NCI-H2196 (cell line): Measurements from ENCODE around the gene COL10A1.

Source experiments
- DNase-seq: peaks from one replicate; lab custom pipeline; 2025; ENCODE audit not compliant: unreplicated experiment; lab: John Stamatoyannopoulos, UW

The COL10A1 gene

DNA sequence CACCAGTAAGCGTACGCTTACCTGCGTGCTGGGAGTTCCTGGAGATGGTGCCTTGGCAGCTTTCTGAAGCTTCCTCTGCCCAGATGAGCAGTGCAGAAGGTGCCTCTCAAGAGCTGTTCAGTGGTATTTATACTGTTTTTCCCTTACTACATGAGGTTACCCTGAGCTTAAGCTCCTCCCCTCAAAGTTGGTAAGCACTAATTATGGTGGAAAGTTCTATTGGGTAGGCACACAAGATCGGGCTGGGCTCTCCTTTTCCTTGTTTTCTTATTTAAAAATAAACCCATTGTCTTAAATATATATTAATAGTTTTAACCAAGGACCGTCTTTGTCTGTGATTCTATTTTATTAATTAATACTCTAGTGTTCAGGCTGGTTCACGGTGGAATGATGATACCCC lies at the start of gene COL10A1:
TSS of gene COL10A1 (minus strand) at position 101 of the 400 bp plus-strand sequence. CDS start 640 bp downstream, outside the sequence.
- no peak for DNase-seq

DNA sequence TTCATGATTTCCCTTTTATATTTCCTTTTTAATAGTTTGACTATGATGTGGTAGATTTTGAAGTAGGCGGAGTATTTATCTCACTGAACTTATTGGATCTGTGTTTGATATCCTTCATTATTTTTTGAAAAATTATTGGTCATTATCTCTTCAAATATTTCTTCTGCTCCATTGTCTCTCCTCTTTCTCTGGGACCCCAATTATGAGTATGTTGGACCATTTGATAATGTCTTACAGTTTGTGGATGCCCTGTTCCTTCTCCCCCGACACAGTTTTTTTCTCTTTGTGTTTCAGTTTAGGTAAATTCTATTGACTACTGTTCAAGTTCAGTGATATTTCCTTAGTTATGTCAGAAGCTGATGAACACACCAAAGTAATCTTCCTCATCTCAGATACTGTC lies 49.4 kb upstream of the COL10A1 start:
- DNase-seq = no peak

DNA sequence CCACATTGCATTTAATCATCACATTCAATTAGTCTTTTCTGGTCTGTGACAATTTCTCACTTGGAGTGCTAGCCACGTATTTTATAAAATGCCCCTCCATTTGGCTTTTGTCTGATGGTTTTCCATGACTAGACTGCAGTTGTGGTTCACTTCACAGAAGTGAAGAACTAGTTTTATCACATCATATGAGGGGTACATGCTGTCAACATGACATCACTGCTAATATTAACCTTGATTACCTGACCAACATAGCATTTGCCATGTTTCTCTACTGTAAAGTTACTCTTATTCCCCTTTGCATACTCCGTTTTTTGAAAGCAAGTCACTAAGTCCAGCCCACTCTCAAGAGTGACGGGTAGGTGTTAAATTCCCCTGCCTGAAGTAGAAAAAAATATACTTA lies 48.0 kb upstream of the COL10A1 start:
- no peak for DNase-seq

DNA sequence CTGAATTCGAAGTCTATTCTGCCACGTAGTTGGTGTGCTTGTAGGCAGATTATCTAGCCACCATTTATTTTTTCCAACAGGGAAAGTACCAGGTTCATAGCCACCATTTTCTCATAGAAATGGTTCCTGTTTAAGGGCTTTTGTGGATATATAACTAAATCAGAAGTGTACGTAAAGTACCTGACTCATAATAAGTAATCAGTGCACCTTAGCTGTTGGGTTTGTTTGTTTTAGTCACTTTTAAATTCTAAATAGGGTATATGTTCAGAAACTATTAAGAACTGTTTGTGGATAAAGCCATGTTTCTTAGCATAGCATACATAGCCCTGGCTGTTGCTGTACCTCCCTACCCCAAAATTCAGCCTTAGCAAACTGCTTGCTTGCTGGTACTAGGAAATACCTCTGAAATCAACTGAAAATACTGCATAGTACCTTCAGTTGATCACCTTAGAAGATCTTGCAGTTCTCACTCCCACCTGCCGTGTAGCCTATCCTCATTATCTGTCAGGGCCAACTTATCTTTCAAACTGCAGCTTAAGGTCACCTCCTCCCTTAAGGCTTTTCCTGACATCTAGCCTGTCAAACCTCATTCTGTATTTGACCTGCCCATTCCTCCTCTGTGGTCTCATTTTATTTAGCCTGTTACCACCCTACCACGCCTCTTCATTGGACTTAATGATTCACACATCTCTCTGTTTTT lies 44.6 kb upstream of the COL10A1 start:
- no peak for DNase-seq

DNA sequence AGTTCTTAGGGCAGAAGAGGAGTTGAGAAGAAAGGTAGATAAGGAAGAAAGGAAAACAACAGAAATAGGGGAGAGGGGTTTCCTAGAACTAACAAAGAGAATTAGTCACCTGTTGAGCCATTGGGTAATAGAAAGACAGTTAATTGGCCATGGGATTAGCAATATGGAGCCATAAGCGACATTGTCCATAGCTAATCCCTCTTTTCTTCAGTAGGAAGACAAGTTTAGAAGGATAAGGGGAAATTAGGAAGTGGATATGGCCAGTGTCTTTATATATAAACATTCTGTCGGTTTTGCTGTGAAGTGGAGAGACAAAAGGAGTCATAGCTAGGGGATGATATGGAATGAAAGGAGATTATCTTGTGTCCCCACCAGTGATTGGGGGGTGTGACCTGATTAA lies 43.9 kb upstream of the COL10A1 start:
- DNase-seq = no peak

DNA sequence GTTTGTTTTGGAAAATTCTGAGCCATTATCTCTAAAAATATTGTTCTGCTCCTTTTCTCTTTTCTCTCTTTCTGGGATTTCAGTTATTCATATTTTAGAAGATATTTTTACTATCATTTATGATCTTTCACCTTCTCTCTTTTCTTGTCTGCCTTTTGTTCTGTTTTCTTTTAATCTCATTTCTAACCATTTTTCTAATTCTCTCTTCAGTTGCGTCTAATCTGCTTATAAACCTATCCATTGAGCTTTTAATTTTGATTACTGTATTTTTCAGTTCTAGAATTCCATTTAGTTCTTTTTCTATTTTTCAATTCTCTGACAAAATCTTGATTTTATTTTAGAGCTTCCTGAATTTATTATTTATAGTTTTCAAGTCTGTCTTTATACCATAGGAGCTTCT lies 42.2 kb upstream of the COL10A1 start:
- no peak for DNase-seq

DNA sequence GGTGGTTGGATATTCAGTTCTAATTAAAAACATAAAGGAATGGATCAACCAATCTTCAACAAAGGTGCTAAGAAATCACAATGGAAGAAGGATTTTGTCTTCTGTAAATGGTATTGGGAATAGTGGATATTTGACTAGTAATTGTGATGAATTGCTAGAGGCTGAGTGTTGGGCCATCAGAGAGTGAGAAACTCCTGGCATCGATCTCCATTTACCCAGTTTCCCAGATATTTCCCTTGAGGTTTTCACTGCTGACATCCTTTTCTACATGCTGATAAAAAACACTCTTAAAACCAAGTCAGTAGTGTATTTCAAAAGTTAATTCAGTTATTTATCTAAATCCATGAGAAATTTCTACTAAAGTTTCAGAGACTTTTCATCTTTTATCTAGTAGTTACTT lies 40.4 kb upstream of the COL10A1 start:
- no peak for DNase-seq

DNA sequence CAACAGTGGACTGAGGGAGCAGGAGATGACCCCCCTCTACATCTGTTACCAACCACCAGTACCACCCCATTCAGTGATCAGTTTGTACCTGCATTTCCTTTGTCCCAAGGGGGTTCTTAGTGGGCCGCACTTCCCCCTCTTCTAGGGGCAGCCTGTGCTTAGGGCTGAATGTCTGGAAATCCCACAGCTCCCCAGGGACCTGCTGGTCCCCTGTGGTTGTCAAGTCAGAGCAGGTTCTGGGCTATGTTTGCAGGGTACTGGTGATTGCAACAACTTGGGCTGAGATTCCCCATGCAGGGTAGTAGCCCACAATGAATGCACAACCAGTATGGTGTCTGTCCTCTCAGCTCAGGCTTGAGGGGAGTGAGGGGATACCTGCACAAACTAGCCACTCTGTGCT lies 39.7 kb upstream of the COL10A1 start:
- no peak for DNase-seq

DNA sequence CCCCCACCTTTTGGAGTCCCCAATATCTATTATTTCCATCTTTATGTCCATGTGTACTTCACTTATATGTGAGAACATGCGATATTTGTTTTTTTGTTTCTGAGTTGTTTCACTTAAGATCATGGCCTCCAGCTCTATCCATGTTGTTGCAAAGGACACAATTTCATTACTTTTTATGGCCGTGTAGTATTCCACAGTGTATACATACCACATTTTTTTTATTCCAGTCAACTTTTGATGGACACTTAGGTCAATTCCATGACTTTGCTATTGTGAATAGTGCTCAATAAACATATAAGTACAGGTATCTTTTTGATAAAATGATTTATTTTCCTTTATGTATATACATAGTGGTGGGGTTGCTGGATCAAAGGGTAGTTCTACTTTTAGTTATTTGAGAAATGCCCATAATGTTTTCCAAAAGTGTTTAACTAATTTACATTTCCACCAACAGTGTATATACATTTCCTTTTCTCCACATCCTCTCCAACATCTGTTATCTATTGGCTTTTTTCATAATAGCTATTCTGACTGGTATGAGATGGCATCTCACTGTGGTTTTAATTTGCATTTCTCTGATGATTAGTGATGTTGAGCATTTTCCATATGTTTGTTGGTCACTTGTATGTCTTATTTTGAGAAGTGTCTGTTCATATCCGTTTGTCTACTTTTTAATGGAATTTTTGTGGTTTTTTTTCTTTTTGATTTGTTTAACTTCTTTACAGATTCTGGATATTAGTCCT lies 34.0 kb upstream of the COL10A1 start:
- no peak for DNase-seq

DNA sequence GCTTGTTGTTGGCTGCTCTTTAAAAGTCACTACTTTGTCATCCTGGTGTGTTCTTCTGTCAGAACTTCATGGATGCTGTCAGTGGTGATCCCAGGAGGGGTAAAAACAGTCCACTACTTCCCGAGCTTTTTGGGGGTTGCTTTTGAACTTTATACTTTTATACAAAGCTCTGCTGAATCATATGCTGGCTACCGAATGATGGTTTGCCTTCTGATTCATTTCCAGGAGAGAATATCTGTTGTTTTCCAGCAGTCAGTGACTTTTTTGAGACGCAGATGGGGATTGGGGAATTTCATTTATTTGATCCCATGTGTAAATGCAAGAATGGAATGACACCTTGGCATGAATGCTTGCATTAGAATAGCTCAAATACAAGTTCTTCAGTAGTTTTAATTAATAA lies 32.7 kb upstream of the COL10A1 start:
- no peak for DNase-seq

DNA sequence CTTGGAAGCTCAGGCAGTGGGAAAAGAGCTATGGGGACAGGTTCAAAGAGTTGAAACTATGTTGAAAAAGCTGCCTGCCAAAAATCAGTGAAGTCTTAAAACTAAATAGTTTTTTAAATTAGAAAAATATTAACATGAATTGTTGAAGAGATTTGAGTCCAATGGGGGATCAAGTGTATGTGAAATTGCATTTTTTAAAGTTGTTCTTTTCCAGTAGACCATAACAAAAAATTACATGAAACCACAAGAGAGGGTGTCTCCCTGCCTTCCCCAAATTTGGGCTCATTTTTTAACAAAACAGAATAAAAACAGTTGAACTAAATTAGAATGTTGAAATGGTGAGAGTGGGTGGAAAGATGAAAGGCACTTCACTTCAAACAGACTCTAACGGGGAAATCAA lies 31.5 kb upstream of the COL10A1 start:
- DNase-seq = no peak

DNA sequence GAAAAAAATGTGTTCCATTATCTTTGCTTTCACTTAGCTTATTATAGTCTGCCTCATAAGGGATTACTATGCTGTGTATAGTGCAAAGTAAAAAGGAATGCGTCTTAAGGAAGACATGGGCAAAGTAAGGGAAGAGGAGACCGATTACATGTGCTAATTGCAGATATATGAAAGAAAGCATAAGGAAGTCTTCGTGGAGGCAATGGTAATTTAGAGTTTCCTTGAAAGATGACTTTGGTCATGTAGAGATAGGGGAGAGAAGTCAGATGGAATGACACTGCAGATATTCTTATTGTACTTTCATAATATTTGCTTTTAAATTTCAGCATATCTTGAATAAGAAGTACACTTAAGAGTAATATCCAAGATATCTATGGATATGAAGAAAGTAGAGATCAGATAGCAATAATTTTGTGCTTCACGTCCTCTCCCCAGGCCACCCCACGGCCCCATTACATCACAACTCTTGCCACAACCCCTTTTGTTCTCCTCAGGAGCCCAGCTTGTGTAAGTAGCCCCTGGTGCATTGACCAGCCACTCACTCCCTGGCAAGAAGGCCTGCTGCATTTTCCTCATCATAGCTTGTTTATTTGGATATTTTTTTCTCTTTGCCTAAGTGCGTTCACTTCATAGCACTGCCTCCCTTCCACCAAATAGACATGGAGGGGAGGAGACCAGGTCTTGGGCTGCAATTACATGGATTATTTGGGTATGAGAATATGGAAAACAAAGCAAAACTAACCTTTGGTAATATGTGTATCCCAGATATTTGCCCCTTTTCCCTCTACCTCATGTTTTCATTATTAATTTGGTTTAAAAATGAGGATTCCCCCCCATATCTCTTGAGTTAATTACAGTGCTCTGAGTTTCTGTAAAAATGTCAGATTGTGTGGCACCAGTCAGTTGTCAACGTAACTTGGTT lies 30.7 kb upstream of the COL10A1 start:
- DNase-seq = no peak

DNA sequence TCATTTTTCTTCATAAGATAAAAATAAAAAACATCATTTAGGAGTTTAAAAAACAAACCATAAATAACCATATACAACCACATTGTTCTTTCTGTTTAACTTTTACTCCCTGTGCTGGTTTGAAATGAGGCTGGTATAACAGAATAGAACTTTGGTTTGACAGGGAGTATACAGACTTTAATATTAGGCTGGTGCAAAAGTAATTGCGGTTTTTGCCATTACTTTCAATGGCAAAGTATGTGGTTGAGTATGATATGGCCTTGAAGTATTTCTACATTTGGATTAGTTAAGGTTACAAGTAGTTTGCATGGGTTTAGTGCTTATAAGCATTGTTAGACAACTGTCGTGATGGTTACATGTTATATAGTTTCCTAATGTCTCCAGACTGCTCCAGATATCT lies 29.0 kb upstream of the COL10A1 start:
- no peak for DNase-seq

DNA sequence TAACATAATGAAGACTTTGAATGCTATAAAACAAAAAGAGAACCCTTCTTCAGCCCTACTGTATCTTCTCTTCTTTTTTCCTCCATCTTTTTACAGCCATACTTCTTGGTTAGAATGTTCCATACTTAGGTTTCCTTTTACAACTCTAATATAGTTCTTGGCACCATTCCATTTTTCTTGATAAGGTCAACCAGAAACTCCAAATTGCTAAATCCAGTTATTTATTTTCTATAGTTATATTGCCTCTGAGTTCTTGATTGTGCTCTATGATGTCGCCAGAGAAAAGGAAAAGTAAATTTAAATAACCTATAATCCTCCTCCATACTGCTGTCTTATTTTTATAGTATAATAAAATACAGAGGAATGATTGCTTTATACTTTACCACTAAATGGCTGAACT lies 26.7 kb upstream of the COL10A1 start:
- DNase-seq = no peak

DNA sequence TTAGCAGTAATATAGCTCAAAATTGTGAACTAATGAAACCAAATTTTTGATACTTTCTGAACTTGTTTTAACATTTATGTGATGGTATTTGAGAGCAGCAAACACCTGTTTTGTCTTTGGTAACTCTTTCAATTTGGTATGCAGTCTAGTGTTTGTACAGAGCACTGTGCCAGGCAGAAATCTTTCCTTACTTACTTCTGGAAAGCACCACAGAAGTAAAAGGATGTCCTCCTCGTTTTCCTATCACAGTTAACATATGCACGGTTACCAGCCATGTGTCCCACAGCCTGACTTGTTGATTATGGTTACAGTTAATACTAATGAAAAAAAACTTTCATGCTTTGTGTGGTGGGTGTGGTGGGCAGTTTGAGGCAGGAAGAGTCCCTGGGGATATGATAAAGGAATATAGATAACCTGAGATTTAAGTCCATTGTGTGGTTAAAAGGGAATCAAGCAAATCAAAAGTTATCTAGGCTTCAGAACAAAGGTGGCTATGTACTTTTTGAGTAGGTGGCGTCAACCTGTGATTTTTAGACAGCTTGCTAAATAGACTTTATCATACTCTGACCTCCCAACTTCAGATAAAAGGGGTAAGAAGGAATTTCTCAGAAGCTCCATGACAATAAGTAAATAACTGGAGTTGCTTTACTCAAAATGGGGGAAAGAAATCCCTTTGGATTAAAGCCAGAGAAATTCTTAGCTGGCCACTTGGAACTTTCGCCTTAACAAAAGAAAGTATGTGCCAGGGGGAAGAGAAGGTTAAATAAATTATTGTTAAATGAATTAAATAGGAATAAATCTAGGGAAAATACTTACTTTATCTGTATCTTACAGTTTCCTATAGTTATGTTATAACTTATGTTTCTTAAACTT lies 20.1 kb upstream of the COL10A1 start:
- DNase-seq = no peak

DNA sequence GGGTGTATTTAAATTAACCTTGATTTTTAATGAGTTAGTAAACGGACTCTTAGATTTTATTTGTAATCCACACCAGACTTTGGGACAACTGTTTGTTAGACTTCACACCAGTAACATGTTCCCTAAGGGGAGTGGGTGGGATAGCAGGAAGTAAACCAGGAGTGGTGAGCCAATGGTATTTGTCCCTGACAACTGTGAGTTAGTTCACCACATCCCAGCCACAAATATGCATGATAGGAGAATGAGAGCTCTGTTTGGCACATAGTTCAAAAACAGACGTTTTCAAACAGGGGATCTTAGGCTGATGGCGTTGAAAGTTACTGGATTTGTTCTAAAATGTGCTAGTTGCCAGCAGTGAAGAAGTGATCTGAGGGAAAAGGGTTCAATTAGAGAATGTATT lies 18.7 kb upstream of the COL10A1 start:
- DNase-seq = no peak

DNA sequence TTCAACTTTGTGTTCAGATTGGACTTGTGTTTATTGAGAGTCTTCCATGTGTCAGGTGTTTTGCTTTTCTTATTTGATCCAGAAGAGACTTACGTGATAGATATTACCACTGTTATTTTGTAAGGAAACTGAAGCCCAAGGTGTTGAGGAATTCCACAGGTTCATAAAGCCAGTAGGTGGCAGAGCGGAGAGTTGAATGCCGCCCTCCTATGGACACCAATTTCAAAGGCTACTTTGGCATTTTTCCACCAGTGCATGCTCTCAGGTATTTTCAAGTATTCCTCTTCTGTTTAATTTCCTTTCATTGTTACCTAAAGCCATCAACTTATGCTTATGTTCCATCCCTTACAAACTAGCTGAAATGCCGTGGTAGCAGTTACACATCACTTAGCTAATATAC lies 14.0 kb upstream of the COL10A1 start:
- no peak for DNase-seq

DNA sequence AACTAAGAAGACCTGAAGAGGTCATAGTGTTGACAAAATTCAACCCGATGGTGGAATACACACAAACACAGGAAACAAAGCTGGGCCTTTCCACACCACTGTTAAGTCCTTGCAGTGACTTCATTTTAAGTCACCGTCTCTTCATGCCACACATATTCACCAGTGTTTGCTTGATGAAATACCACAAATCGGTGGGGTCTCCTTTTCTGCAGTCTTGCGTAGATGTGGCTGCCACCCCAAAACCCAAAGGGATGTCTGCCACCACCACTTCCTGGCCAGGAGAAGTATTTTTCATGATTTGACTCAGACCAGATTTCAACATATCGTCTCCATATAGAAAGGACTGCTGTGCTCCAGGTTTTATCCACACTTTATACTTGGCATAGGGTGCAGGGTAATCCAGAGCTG lies 11.0 kb upstream of the COL10A1 start:
- no peak for DNase-seq

DNA sequence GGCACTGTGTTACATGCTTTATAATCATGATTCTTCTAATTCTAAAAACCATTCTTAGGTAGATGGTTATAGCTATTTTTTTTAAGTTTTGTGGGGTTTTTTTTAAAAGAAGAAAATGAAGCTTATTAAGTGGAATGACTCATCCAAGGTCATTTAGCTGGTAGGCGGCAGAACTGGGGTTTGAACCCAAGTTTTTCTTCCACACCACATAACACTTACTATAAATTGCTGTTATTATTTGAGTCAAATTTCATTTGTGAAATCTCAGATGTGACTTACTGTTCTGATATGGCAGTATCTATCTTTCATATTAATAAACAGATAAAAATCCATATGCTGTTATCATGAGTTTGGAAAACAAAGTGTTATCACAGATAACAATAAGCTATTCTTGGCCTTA lies 10.4 kb upstream of the COL10A1 start:
- no peak for DNase-seq

DNA sequence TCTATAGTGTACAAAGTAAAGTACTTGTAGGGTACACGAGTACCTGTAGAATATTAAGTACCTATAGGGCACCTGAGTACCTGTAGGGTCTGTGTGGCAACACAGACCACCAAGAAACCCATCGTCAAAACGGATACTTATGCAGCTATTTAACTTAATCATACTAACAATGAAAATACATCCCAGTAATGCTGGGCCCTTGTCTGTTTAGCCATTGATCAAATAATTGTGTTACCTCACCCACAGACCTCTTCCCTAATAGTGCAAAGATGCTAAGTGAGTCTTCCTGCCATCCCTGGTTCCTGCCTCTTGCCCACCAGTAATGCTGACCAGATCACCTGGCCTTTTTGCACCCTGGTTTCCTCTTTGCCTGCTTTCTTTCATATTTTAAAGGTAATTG lies 7.5 kb upstream of the COL10A1 start:
- no peak for DNase-seq
